HG03095 (cell line): ENCODE data around the gene SPEN.

Source experiments
- ATAC-seq: cut with Tn5 transposase; IDR thresholded peaks from one replicate; pipeline ENCODE4 v1.9.1; 2021; ENCODE audit warnings: moderate library complexity; ENCODE audit not compliant: unreplicated experiment

Gene SPEN

GRCh38 chr1:15959424-15959823, 111.9 kb downstream of the SPEN start:
- no peak for ATAC-seq

GRCh38 chr1:15959827-15960446, 112.4 kb downstream of the SPEN start:
- no peak for ATAC-seq

- no peak for ATAC-seq
Observed at GRCh38 chr1:15960808-15961207, 113.3 kb downstream of the SPEN start.

DNA sequence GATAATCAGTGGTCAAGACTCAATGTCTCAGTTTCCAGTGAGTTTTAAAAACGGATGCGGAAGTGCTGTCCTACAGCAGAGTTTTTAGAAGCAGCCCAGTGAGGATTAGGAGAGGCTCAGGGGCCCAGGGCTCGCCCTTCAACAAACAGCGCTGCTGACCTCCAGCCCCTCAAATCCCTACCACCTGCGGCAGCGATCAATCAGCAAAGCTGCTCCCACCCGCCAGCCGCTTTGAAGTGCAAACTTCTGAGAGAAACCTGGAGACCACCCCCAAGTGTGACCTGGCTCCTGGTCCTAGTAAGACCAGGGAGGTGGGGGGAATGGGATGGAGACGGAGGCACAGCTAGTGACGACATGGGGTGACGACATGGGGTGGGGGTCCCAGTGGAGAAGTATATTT, 114.0 kb downstream of the SPEN start:
- ATAC-seq = no peak

GRCh38 chr1:15962176-15962575, 114.7 kb downstream of the SPEN start:
- no peak for ATAC-seq

DNA sequence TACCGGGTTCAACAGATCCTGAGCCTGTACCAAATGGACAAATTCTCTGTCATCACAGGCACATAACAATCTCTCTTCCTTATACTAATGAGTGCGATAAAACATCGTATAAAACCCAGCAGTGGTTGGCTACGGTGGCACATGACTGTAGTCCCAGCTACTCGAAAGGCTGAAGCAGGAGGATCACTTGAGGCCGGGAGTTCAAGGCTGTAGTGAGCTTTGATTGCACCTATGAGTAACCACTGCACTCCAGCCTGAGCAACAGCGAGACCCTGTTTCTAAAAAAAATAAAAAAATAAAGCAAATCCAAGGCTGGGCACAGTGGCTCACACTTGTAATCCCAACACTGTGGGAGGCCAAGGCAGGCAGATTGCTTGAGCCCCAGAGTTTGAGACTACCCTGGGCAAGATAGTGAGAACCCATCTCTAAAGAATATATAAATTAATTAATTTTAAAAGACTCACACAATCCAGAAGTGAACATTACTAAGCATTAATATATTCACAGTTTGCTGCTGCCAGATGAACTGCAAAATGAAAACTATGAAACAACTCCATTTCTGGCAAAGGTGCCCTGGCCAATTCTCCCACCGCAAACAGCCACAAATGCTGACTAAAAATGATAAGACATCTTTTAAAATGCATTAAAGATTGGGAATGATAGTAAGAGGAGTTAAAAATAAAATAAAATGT, 115.3 kb downstream of the SPEN start:
- ATAC-seq = no peak

DNA sequence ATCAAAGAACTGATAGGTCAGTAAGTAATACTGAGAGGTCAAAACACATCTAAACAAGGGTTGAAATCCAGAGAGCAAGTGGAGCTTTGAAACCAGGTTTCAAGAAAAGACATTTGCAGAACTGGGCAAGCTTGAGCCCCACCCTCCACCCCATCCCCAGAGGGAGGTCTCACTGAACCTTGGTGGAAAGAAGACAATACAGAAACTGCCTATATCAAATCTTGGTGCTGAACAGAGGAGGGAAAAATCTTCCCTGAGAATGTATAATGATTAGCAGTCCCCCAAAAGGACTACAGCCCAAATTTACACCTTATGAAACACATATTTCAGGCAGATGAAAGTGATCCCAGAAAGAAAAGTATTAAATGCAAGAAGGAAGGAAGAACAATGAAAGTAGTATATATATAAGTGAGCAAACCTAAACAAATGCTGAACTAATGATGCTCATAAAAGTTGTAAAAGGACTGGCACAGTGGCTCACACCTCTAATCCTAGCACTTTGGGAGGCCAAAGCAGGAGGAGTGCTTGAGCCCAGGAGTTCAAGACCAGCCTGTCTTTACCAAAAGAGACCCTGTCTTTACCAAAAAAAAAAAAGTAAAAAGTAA, 116.0 kb downstream of the SPEN start:
- no peak for ATAC-seq

GRCh38 chr1:15963968-15964648, 116.6 kb downstream of the SPEN start:
- ATAC-seq = no peak

DNA sequence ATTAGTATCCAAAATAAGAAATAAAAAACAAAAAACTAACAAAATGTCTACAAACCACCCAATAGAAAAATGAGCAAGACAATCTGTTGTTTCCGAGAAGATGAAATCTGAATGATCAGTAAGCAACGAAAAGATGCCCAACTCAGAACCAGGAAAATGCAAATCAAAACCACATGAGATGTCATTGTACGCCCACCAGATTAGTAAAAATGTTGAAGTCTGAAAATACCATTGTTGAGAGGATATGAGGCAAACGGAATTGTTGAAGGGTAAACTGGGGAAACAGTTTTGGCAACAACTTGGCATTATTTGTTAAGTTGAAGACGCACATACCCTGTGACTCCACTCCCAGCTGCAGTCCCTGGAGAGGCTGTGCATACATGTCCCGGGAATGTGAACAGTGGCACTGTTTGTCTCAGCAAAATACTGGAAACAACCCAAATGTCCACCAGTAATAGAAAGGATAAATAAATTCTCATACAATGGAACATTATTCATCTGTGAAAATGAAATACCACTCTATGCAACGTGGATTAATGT, 117.8 kb downstream of the SPEN start:
- ATAC-seq = no peak

DNA sequence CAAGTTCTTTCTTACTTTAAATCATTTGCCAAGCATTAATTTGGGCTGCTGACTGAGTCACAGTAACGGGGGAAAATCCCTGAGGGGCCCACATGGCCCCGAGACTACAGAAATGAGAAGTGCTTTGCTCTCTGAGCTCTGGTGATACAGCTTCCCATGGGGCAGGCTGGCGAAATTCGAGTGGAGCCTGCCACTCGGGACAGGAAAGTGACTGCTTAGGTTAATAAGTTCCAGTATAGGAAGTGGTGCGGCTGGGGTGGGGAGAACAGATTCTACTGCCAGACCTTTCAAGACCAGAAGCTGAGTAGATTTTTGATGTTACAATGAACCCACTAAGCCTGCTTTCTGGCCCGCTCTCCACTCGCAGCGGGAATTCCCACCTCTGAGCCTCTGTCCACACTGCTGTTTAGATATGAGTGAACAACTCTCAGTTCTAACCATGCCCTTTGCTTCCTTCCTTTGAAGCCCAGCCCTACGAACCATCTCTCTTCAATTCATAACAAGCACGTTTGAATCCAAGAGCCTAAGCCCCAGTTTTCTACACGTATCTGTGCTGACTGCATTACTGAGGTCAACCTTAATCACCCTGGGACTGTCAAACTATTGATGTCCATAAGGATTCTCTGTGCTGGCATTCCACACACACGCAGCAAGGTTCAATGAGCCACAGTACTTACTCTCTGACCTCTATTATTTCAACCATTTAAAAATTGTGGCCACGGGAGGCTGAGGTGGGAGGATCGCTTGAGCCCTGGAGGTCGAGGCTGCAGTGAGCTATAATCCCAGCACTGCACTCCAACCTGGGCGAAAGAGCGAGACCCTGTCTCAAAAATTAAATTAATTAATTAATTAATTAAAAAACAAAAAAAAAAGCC, 118.8 kb downstream of the SPEN start:
- peak; percentile 70 for ATAC-seq

DNA sequence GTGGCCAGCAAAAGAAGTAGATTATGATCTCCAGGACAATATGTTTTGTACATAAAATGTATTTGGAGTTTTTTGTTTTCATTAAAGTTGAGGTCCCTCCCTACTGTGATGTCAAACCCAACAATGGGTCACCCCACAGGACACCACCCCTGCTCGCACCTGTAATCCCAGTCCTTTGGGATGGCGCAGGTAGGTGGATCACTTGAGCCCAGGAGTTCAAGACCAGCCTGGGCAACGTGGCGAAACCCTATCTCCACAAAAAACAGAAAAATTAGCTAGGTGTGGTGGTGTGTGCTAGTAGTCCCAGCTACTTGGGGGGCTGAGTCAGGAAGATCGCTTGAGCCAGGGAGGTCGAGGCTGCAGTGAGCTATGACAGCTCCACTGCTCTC, 119.4 kb downstream of the SPEN start:
- ATAC-seq = no peak

GRCh38 chr1:15968172-15968571, 120.7 kb downstream of the SPEN start:
- ATAC-seq = no peak

DNA sequence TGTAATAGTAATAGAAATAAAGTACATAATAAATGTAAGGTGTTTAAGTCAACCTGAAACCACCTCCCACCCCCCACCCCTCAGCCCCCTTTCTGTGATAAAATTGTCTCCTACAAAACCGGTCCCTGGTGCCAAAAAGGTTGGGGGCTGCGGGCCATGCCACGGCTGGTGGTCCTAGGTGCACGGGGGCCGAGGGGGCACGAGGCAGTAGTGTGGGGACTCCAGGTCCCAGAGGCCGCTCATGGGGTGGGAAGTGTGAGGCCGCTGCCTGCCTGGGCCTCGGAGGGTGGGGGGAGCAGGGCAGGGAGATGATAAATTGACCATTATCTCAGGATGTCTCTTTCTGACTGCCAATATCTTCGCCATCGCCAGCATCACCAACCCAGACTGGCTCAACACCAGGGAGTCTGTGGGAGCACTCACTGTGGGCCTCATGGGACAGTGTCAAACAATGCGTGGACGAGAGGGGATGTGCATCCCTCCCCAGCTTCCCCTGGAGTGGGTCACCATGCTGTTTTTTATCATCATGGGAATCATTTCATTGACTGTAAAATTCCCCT, 121.9 kb downstream of the SPEN start:
- ATAC-seq = no peak

DNA sequence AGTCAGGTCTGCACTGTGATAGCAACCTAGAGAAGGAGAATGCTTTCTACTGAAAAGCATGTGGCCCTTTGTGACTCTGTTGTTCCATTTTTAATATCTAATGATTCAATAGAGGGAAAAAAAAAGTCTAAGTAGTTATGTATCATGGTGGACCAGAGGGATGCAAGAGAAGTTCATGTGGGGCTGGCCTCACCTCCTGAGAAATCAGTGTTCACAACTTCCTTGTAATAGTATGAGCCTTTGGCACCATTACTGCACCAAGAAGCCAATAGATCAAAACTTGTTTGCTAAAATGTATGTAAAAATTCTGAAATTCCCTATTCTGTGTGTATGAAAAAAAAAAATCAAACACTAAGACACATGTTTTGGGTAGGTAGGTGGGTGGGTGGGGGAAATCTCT, 123.4 kb downstream of the SPEN start:
- ATAC-seq = no peak

DNA sequence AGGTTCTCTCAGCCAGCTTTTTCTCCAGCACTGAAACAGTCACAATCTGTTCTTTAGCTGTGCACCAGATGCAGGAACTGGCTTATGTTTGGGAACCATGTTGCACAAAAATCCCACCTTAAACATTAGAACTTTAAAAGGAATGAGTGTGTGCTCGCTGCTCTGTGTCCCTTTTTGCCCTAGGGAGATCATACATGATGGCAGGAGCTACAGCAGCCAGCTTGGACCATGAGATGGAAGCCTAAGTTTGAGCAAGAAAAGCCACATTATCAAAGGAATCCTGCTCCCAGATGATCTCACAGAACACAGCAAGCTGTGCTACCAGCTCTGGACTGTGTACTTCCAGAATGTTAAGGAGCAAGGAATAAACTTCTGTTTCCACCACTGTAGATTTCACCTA, 124.9 kb downstream of the SPEN start:
- ATAC-seq = no peak

GRCh38 chr1:15973772-15974171, 126.3 kb downstream of the SPEN start:
- ATAC-seq = no peak

- ATAC-seq = peak; percentile 42
Observed at GRCh38 chr1:15974855-15975254, 127.3 kb downstream of the SPEN start.

DNA sequence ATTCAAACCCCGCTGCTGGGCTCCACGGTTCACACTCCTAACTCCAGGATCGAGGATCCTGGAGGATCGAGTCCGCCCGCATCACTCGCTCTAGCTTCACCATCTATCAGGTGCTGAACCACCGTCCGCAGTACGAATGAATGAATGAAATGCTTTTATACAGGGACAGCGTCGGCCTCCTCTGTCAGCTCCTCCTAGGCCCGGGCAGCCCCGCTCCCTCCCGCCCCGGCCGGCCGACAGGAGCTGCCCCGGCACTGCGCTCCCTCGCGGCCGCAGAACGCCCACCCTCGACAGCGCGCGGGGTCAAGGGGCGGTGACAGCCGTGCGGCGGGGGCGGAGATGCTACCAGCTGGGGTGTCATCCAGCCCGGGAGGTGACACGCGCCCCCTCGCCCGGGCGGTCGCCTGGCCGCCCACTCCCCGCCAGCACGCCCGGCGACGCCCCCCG, 127.9 kb downstream of the SPEN start:
- peak; percentile 42 for ATAC-seq

DNA sequence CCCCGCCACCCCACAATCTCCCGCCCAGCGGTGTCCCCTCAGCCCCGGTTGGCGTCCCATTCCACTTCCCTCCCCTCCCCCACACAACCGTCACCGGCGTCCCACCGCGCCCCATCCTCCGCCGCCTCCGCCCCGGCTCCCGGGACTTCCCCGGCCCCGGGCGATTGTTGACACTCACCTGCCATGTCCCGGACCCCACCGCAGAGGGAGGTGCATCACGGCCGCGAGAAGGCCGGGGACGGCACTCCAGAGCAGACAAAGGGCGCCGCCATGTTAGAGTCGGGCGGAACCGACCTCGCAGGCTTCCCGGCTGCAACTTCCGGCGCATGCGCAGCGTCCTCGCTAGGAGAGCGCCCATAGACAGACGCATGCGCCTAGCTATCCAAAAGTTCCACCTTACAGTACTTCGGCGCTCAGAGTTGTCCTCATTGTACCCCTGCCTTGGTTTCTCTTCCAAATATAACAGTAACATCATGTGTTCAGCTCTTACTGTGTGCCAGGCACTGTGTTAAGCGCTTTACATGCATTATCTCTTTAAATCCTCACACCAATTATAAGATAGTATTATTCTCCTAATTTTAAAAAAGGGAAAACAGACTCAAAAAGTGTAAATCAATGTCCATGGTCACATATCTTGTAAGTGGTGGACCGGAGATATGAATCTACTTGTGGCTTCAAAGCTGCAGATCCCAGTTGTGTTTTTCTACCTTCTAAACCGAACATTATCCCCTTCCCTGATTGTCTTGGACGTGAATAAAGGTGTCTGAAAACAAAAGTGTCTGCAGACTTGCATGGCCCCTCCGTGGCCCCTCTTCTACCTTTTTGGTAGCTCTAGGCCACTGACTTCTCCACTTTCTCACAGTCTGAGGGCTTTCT, 128.5 kb downstream of the SPEN start, which contains the start of gene ZBTB17:
TSS of gene ZBTB17 (minus strand) at position 297 of the 876 bp plus-strand sequence. CDS start 27,606 bp downstream, outside the sequence.
- ATAC-seq = peak; percentile 60
